Tibial nerve (tissue), 4 donors: ENCODE data around the gene KRABD2.

Source experiments
- DNase-seq, 2 donors: peaks; one replicate each; pipeline ENCODE4 v3.0.0-alpha.2; 2019; ENCODE audit warnings: low spot score in 2 of 2
- H3K27ac ChIP-seq, 4 donors: fragments of 200-600 bp; sonication (generic) in 3 of 4; one replicate each; pipeline ENCODE4 v1.5.1; 2017 to 2019; ENCODE audit warnings: mild to moderate bottlenecking in 1 of 4
- H3K27me3 ChIP-seq, 2 donors: fragments of 200-600 bp; sonication (generic) in 1 of 2; one replicate each; pipeline versions ENCODE4 v1.5.1 to v1.6.0; 2017 to 2019
- H3K36me3 ChIP-seq, 3 donors: fragments of 200-600 bp; sonication (generic); one replicate each; pipeline ENCODE4 v1.5.1; 2018 to 2019
- H3K4me1 ChIP-seq, 4 donors: fragments of 200-600 bp; sonication (generic) in 3 of 4; one replicate each; pipeline ENCODE4 v1.5.1; 2017 to 2019
- H3K4me3 ChIP-seq, 4 donors: fragments of 200-600 bp; sonication (generic) in 3 of 4; one replicate each; pipeline ENCODE4 v1.5.1; 2017 to 2019; ENCODE audit warnings: mild to moderate bottlenecking in 1 of 4, moderate library complexity in 1 of 4
- H3K9me3 ChIP-seq, 4 donors: fragments of 200-600 bp; sonication (generic) in 3 of 4; one replicate each; pipeline ENCODE4 v1.5.1; 2017 to 2019
- EP300 ChIP-seq, 2 donors: sonication (generic); formaldehyde crosslinking; IDR thresholded peaks; one replicate each; pipeline ENCODE4 v1.6.1; 2017; ENCODE audit warnings: antibody characterized with exemption in 2 of 2, mild to moderate bottlenecking in 1 of 2
- POLR2A ChIP-seq, 2 donors: fragments of 450-650 bp; IDR thresholded peaks; one replicate each; pipeline ENCODE4 v1.6.1; 2017; ENCODE audit warnings: antibody characterized with exemption in 2 of 2, mild to moderate bottlenecking in 2 of 2, moderate library complexity in 2 of 2
- WGBS, 2 donors: methylation state at CpG; one replicate each; pipeline ENCODE4 v1.1.5; 2018; 5-methylcytosine and 5-hydroxymethylcytosine counted together
- TF ChIP-seq, protein P1 (sequence below), 5 experiments: fragments of 200-600 bp in 3 of 5; fragments of 450-650 bp in 2 of 5; sonication (generic) in 3 of 5; IDR thresholded peaks; one replicate each; pipeline ENCODE4 v1.5.1; 2016 to 2019; ENCODE audit warnings: antibody characterized with exemption in 5 of 5, mild to moderate bottlenecking in 3 of 5, moderate library complexity in 2 of 5

Gene KRABD2

DNA sequence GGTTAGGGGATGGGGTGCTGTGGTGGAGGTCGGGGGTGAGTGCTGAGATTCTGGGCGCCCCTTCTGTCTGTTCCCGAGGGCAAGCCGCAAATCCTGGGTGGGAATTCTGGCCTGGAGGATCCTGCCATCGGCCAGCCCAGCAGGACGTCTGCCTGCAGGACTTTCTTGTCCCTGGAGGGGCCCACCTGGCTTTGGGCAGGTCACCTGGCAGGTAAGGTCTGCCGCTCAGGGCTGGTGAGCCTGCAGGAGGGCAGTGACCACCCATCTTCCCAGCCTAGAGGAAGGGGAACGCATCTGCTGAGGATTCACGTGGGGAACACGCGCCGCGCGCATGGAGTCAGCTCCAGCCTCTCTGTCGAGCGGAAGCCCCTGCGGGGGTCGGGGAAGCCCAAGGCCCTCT is 15.8 kb upstream of the KRABD2 start:
- H3K36me3 ChIP-seq = no peaks in the 10 kb centered on the region
- TF ChIP-seq, protein P1, sequence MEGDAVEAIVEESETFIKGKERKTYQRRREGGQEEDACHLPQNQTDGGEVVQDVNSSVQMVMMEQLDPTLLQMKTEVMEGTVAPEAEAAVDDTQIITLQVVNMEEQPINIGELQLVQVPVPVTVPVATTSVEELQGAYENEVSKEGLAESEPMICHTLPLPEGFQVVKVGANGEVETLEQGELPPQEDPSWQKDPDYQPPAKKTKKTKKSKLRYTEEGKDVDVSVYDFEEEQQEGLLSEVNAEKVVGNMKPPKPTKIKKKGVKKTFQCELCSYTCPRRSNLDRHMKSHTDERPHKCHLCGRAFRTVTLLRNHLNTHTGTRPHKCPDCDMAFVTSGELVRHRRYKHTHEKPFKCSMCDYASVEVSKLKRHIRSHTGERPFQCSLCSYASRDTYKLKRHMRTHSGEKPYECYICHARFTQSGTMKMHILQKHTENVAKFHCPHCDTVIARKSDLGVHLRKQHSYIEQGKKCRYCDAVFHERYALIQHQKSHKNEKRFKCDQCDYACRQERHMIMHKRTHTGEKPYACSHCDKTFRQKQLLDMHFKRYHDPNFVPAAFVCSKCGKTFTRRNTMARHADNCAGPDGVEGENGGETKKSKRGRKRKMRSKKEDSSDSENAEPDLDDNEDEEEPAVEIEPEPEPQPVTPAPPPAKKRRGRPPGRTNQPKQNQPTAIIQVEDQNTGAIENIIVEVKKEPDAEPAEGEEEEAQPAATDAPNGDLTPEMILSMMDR (IDR thresholded peaks at IDR 0.05) = no peak
- TF ChIP-seq POLR2A (IDR thresholded peaks at IDR 0.05) = no peak
- TF ChIP-seq EP300 (IDR thresholded peaks at IDR 0.05) = no peak
- WGBS, 2 donors = 64 to 71% methylated on average over 12 to 14 of the region's 18 CpGs
- H3K9me3 ChIP-seq = no peaks in the 10 kb centered on the region
- H3K4me3 ChIP-seq = no peak overlapping the region
- no peak for DNase-seq
- H3K27ac ChIP-seq = no peak overlapping the region
- peaks cover 0 to 42% of the 10 kb centered on the region in 2 donors for H3K27me3 ChIP-seq
- H3K4me1 ChIP-seq = no peaks in the 10 kb centered on the region

DNA sequence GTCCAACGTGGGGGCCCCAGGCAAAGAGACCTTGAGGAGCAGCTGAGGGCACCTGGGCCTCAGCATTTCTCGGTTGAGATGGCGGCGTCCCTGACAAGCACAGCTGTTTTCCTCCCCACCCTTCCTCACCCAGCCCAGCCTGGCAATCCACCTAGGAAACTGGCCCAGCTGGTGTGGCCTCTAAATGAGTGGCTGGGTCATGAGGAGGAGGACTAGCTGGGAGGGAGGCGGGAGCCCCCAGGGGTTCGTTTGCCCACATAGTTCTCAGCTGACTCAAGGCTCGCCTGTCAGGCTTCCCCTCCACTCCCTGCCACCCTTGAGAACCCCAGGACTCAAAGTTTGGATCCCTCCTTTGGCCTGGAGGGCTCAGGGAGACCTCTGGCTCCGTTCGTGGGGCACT is 15.2 kb upstream of the KRABD2 start:
- 32 to 37% methylated on average over 7 to 9 of the region's 9 CpGs for WGBS, 2 donors
- TF ChIP-seq POLR2A (IDR thresholded peaks at IDR 0.05) (no peak), EP300 (IDR thresholded peaks at IDR 0.05) (no peak)
- TF ChIP-seq, protein P1 (IDR thresholded peaks at IDR 0.05) = no peak
- H3K27me3 ChIP-seq = peaks cover 0 to 36% of the 10 kb centered on the region in 2 donors

DNA sequence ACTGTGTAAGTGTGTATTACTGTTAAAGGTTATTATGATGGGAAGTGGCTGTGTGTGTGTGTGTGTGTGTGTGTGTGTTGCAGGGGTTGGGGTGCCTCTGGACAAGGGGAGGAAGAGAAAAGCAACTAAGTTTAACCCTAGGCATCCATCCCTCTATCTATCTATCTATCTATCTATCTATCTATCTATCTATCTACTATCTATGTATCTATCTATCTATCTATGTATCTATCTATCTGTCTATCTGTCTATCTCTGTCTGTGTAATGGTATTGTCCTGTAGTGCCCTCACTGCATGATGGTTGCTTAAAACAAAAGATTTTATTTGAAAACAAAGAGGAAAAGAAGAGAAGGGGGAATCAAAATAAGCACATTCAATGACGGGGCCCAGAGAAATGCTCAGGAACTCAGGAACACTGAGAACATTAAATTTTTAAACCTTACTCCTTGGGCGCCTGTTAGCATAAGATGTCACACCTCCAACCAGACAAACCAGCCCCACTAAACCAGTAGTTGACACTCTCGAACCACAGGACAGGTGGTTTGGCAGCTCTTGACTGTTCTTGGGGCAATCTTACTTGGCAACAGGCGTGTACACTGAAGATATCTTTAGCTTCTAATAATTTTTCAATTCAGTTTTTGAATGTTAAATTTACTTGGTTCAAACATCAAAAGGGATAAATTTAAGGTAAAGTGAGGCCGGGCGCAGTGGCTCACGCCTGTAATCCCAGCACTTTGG is 11.6 kb upstream of the KRABD2 start:
- Histone ChIP-seq H3K36me3 (no peaks in the 10 kb centered on the region), H3K27ac (no peak overlapping the region), H3K4me3 (no peak overlapping the region), H3K27me3 (peaks cover 0 to 1% of the 10 kb centered on the region in 2 donors), H3K9me3 (no peaks in the 10 kb centered on the region), H3K4me1 (peaks cover 0 to 15% (median 6%) of the 10 kb centered on the region in 4 donors)
- no peak for TF ChIP-seq EP300 (IDR thresholded peaks at IDR 0.05)
- TF ChIP-seq, protein P1 (IDR thresholded peaks at IDR 0.05) = no peak
- no peak for TF ChIP-seq POLR2A (IDR thresholded peaks at IDR 0.05)
- WGBS, 2 donors = 86 to 92% methylated on average over 7 of the region's 7 CpGs
- DNase-seq = no peak

More for the DNA sequence above, 15.2 kb upstream of the KRABD2 start:
- Histone ChIP-seq H3K36me3 (no peaks in the 10 kb centered on the region), H3K4me1 (no peaks in the 10 kb centered on the region), H3K9me3 (no peaks in the 10 kb centered on the region), H3K4me3 (no peak overlapping the region), H3K27ac (no peak overlapping the region)
- no peak for DNase-seq

DNA sequence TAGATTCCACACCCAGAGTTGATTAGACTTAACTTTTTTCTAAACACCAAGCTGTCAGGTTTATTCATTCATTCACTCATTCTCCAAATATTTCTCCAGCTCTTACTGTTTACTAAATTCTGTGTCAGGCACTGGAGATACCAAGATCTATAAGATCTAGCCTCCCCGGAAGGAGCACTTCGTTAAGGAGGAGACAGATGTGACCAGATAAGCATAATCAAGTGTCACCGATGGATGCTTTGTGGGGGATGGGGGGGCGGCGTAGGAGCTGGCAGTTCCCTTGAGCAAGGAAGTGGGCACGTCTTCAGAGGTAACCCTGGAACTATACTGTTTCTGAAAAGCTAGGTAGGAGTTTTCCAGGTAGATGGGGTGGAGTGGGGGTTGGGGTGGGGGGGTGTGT is 10.3 kb upstream of the KRABD2 start:
- H3K27ac ChIP-seq = no peak overlapping the region
- H3K36me3 ChIP-seq = no peaks in the 10 kb centered on the region
- TF ChIP-seq EP300 (IDR thresholded peaks at IDR 0.05) (no peak), POLR2A (IDR thresholded peaks at IDR 0.05) (no peak)
- TF ChIP-seq, protein P1 (IDR thresholded peaks at IDR 0.05) = no peak
- WGBS, 2 donors = 75 to 79% methylated on average over 6 of the region's 6 CpGs
- H3K4me3 ChIP-seq = no peak overlapping the region
- DNase-seq = no peak
- H3K4me1 ChIP-seq = peaks cover 0 to 20% (median 10%) of the 10 kb centered on the region in 4 donors
- H3K9me3 ChIP-seq = no peaks in the 10 kb centered on the region
- H3K27me3 ChIP-seq = no peaks in the 10 kb centered on the region

DNA sequence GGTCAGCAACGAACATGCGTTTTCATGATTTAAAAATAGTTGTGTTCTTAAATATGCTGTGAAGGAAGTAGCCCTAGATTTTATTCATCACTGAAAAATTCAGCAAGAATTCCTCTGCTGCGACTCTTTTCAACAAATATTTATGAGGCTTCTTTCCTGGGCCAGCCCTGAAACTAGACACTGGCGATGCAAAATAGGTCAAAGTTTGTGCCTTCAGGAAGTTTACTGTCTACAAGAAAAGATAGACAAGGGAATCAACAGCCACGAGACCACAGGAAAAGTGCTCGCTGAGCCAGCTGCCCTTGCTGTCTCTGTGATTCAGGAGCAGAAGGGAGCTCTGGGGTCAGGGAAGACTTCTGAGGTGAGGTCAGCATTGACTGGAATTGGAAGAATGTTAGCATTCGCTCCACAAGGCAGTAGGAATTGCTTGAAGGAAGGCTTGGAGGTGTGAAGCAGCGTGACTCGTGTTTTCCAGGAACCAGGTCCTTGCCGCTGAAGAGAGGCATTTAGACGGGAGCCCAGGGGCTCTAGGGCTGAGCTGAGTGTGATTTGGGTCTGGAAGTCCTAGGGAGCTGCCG is 8.4 kb upstream of the KRABD2 start:
- Histone ChIP-seq H3K36me3 (peaks cover 0 to 17% (median 3%) of the 10 kb centered on the region in 3 donors), H3K27ac (no peak overlapping the region), H3K9me3 (no peaks in the 10 kb centered on the region), H3K4me3 (no peak overlapping the region), H3K27me3 (no peaks in the 10 kb centered on the region), H3K4me1 (peaks cover 0 to 39% (median 25%) of the 10 kb centered on the region in 4 donors)
- 69 to 72% methylated on average over 12 of the region's 12 CpGs for WGBS, 2 donors
- TF ChIP-seq POLR2A (IDR thresholded peaks at IDR 0.05) (no peak), EP300 (IDR thresholded peaks at IDR 0.05) (no peak)
- TF ChIP-seq, protein P1 (IDR thresholded peaks at IDR 0.05) = no peak
- DNase-seq = no peak
